H1 (cell line): ENCODE results near the gene SLC28A1. TPM values are rescaled to one million over a fixed set of nuclear protein-coding genes. Genes with fewer than 3 reads are reported as not detected.
A peak's percentile ranks its signal among the peaks of the same experiment; 100 is the strongest.

Experiments used
- CTCF ChIA-PET: fragments of 300-600 bp; sonication (Branson Sonifier 250); formaldehyde crosslinking; loops from one replicate; lab custom pipeline; 2021; ENCODE audit not compliant: partially characterized antibody; lab: Charles Lee
- POLR2A ChIA-PET: fragments of 300-600 bp; sonication (Branson Sonifier 250); formaldehyde crosslinking; loops from one replicate; lab custom pipeline; 2021; ENCODE audit warnings: inconsistent platforms; ENCODE audit not compliant: partially characterized antibody; lab: Charles Lee
- DNase-seq, 2 experiments: peaks; one replicate each; pipeline versions ENCODE4 v3.0.0 to v3.0.0-alpha.2; 2010 to 2022; ENCODE audit warnings: low spot score in 2 of 2, low read depth in 1 of 2, mixed read lengths in 1 of 2
- FAIRE-seq: peaks from 2 replicates; lab custom pipeline; 2011; peaks lifted over from hg19 to GRCh38; lab: Jason Lieb, UNC
- H2AFZ ChIP-seq: 2 replicates; pipeline ENCODE4 v1.8.1; 2012; ENCODE audit warnings: low read length, inconsistent platforms
- H2AK5ac ChIP-seq: 2 replicates; pipeline ENCODE4 v1.6.1; 2013; ENCODE audit warnings: low read depth, low read length
- H2BK120ac ChIP-seq: replicated peaks from 2 replicates; pipeline ENCODE3; 2013; ENCODE audit warnings: low read depth, low read length, inconsistent platforms
- H2BK12ac ChIP-seq: 2 replicates; pipeline ENCODE4 v1.6.1; 2013; ENCODE audit warnings: low read depth, low read length
- H2BK15ac ChIP-seq: 2 replicates; pipeline ENCODE4 v1.6.1; 2013; ENCODE audit warnings: low read length
- H2BK20ac ChIP-seq: 2 replicates; pipeline ENCODE4 v1.6.1; 2013; ENCODE audit warnings: low read length
- H2BK5ac ChIP-seq: 2 replicates; pipeline ENCODE4 v1.6.1; 2013; ENCODE audit warnings: low read depth, low read length
- H3K14ac ChIP-seq: 2 replicates; pipeline ENCODE4 v1.6.1; 2013; ENCODE audit warnings: inconsistent platforms; ENCODE audit not compliant: insufficient read length
- H3K18ac ChIP-seq: 2 replicates; pipeline ENCODE4 v1.6.1; 2013; ENCODE audit warnings: low read length; ENCODE audit errors: extremely low read depth
- H3K23ac ChIP-seq: 2 replicates; pipeline ENCODE4 v1.6.1; 2013; ENCODE audit warnings: inconsistent platforms; ENCODE audit not compliant: insufficient read length
- H3K23me2 ChIP-seq: 2 replicates; pipeline ENCODE4 v1.6.1; 2013; ENCODE audit warnings: low read depth, low read length
- H3K27ac ChIP-seq: 2 replicates; pipeline ENCODE4 v1.6.1; 2011; ENCODE audit warnings: low read depth, low read length, inconsistent platforms
- H3K27me3 ChIP-seq, 4 experiments: replicated peaks in 1 of 4; 1 replicate in 1 of 4; 2 replicates in 3 of 4; pipeline versions ENCODE4 v1.6.1 to v1.8.1; 2011 to 2013; ENCODE audit warnings: low read length in 3 of 4, mild to moderate bottlenecking in 3 of 4, inconsistent platforms in 2 of 4, mixed read lengths in 2 of 4, moderate library complexity in 1 of 4; ENCODE audit not compliant: control insufficient read depth in 3 of 4, insufficient read depth in 3 of 4; ENCODE audit errors: extremely low read depth in 1 of 4
- H3K36me3 ChIP-seq, 4 experiments: 2 replicates each; pipeline versions ENCODE4 v1.6.1 to v1.8.1; 2011 to 2013; ENCODE audit warnings: mild to moderate bottlenecking in 4 of 4, low read length in 3 of 4, moderate library complexity in 2 of 4, control low read depth in 1 of 4, inconsistent platforms in 1 of 4; ENCODE audit not compliant: insufficient read depth in 4 of 4, control insufficient read depth in 2 of 4
- H3K4ac ChIP-seq: replicated peaks from 2 replicates; pipeline ENCODE3; 2013; ENCODE audit warnings: low read length, low read depth, mixed read lengths, inconsistent platforms; ENCODE audit not compliant: insufficient read length
- H3K4me1 ChIP-seq, 4 experiments: replicated peaks in 1 of 4; 1 replicate in 1 of 4; 2 replicates in 3 of 4; pipeline versions ENCODE4 v1.6.1 to v1.8.1; 2011 to 2013; ENCODE audit warnings: low read length in 3 of 4, inconsistent platforms in 2 of 4, mixed read lengths in 1 of 4; ENCODE audit not compliant: insufficient read depth in 4 of 4, control insufficient read depth in 3 of 4
- H3K4me2 ChIP-seq, 2 experiments: 2 replicates each; pipeline versions ENCODE4 v1.6.1 to v1.8.1; 2011 to 2013; ENCODE audit warnings: low read depth in 2 of 2, low read length in 2 of 2, control low read depth in 1 of 2, inconsistent platforms in 1 of 2, mild to moderate bottlenecking in 1 of 2; ENCODE audit not compliant: insufficient read depth in 1 of 2
- H3K4me3 ChIP-seq, 4 experiments: fragments of 200-600, 300-600 bp in 1 of 4; sonication (generic), shearing (Covaris generic), sonication (Bioruptor Twin) in 1 of 4; 2 replicates each; pipeline versions ENCODE4 v1.5.1 to v1.8.1; 2011 to 2016; ENCODE audit warnings: low read length in 4 of 4, low read depth in 3 of 4, control low read depth in 2 of 4, inconsistent platforms in 2 of 4, mild to moderate bottlenecking in 2 of 4, mixed read lengths in 1 of 4, moderate library complexity in 1 of 4; ENCODE audit not compliant: insufficient read depth in 2 of 4; ENCODE audit errors: extremely low read depth in 1 of 4
- H3K56ac ChIP-seq: replicated peaks from 2 replicates; pipeline ENCODE3; 2013; ENCODE audit warnings: low read depth, mild to moderate bottlenecking, mixed read lengths, low read length, inconsistent platforms; ENCODE audit not compliant: insufficient read length
- H3K79me1 ChIP-seq: 2 replicates; pipeline ENCODE4 v1.6.1; 2013; ENCODE audit warnings: low read depth, low read length, control low read depth
- H3K79me2 ChIP-seq, 2 experiments: 2 replicates each; pipeline versions ENCODE4 v1.6.1 to v1.8.1; 2012 to 2013; ENCODE audit warnings: low read length in 2 of 2, mild to moderate bottlenecking in 2 of 2, inconsistent platforms in 1 of 2; ENCODE audit not compliant: insufficient read depth in 2 of 2, control insufficient read depth in 1 of 2
- H3K9ac ChIP-seq, 4 experiments: replicated peaks in 1 of 4; 1 replicate in 1 of 4; 2 replicates in 3 of 4; pipeline versions ENCODE4 v1.6.1 to v1.8.1; 2011 to 2013; ENCODE audit warnings: low read depth in 3 of 4, low read length in 3 of 4, control low read depth in 2 of 4, mild to moderate bottlenecking in 2 of 4, moderate library complexity in 2 of 4, inconsistent platforms in 1 of 4; ENCODE audit errors: extremely low read depth in 1 of 4
- H3K9me3 ChIP-seq, 2 experiments: 2 replicates each; pipeline versions ENCODE4 v1.6.1 to v1.8.1; 2012 to 2013; ENCODE audit warnings: mild to moderate bottlenecking in 2 of 2, moderate library complexity in 2 of 2, control low read depth in 1 of 2, inconsistent platforms in 1 of 2, low read depth in 1 of 2, low read length in 1 of 2, mixed read lengths in 1 of 2; ENCODE audit not compliant: insufficient read depth in 2 of 2
- H4K20me1 ChIP-seq, 2 experiments: replicated peaks in 1 of 2; 2 replicates each; pipeline versions ENCODE3 to v1.8.1; 2011 to 2013; ENCODE audit warnings: inconsistent platforms in 2 of 2, low read length in 2 of 2, mild to moderate bottlenecking in 1 of 2; ENCODE audit not compliant: insufficient read depth in 2 of 2, control insufficient read depth in 1 of 2
- H4K5ac ChIP-seq: 2 replicates; pipeline ENCODE4 v1.6.1; 2013; ENCODE audit warnings: low read length, low read depth, mixed read lengths, inconsistent platforms; ENCODE audit not compliant: insufficient read length
- H4K8ac ChIP-seq: 2 replicates; pipeline ENCODE4 v1.8.0; 2013; ENCODE audit warnings: mild to moderate bottlenecking, moderate library complexity, low read length, inconsistent platforms; ENCODE audit not compliant: insufficient read depth; ENCODE audit errors: extremely low read depth
- H4K91ac ChIP-seq: replicated peaks from 2 replicates; pipeline ENCODE3; 2013; ENCODE audit warnings: low read length, mixed read lengths, inconsistent platforms; ENCODE audit not compliant: insufficient read length
- HDAC2 ChIP-seq, 2 experiments: fragments of 300-600 bp in 1 of 2; sonication (generic) in 1 of 2; IDR thresholded peaks; 2 replicates each; pipeline ENCODE4 v1.6.1; 2011 to 2012; ENCODE audit warnings: low read depth in 2 of 2, low read length in 2 of 2, mild to moderate bottlenecking in 2 of 2, moderate library complexity in 2 of 2, borderline replicate concordance in 1 of 2, inconsistent platforms in 1 of 2
- KDM1A ChIP-seq: fragments of 200-600, 300-600 bp; sonication (generic); IDR thresholded peaks from 2 replicates; pipeline ENCODE4 v1.7.1; 2016; ENCODE audit warnings: mild to moderate bottlenecking, low read length, borderline replicate concordance
- YY1 ChIP-seq: IDR thresholded peaks from 2 replicates; pipeline ENCODE4 v1.6.1; 2011; ENCODE audit warnings: low read depth, mild to moderate bottlenecking, low read length
- WGBS, 2 experiments: shearing (Covaris generic) in 1 of 2; methylation state at CpG; one replicate each; pipeline versions ENCODE4 v1.1.6 to v1.1.7; 2013 to 2015; ENCODE audit warnings: low lambda C conversion rate in 2 of 2, mixed read lengths in 2 of 2, inconsistent platforms in 1 of 2, low coverage in 1 of 2, missing lambda C conversion rate in 1 of 2; ENCODE audit not compliant: insufficient replicate concordance in 2 of 2, insufficient coverage in 1 of 2, insufficient read length in 1 of 2; ENCODE audit errors: extremely low coverage in 1 of 2, missing lambda C conversion rate in 1 of 2; 5-methylcytosine and 5-hydroxymethylcytosine counted together
- polyA plus RNA-seq, 7 experiments: library from polyadenylated mRNA; depleted of rRNA in 3 of 7; stranded (reverse) in 5 of 7; unstranded in 2 of 7; fragments of >200 nt in 5 of 7; fragments of 200-250 nt in 2 of 7; gene quantifications; 1 replicate in 5 of 7; 2 replicates in 1 of 7; 4 replicates in 1 of 7; pipeline versions ENCODE4 v1.2.1 to v1.2.3, GENCODE V29; 2011 to 2013; ENCODE audit warnings: missing spikeins in 2 of 7, mixed read lengths in 2 of 7
- total RNA-seq: library from RNA; stranded (reverse); fragmentation: NEBNext Ultra II Directional; extraction: Animal tissue kit (Norgen Biotek cat#: 25700); gene quantifications from 2 replicates; pipeline ENCODE4 v1.2.1, GENCODE V29; 2021

The SLC28A1 gene
- total and polyA plus RNA-seq, 2 of the 8 experiments (the other 6 are each of a cell fraction or from before 2014, with no cell fraction given) = 0.09 TPM; not detected in 1

DNA sequence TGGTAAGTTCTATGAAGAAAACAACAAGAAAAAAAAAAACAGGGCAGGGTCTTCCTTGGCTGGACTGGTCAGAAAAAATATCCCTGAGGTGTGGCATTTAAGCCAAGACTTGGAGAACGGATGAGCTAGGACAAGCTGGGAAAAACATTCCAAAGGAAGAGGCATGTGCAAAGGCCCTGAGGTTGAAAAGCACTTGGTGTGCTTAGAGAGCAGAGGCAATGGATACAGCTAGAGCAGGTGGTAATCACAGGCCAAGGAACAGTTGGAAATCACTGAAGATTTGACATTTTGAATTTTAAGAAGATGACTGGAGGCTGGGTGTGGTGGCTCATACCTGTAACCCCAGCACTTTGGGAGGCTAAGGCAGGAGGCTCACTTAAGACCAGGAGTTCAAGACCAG lies 54.3 kb downstream of the SLC28A1 start:
- H4K5ac ChIP-seq = no peak overlapping the region
- WGBS, 2 experiments = 77% methylated on average over 1 of the region's 1 CpG; no CpG with 5 or more reads in 1 of the 2 experiments
- H3K4me1 ChIP-seq = no peaks in the 10 kb centered on the region
- H3K4me2 ChIP-seq = no peak overlapping the region
- ChIA-PET CTCF (interaction anchor here (2.1 to 2.6 kb wide), 1 partner anchor 11 kb away, joined by 8 to 10 read pairs; no protein-coding TSS in a partner anchor), POLR2A (no interaction called here)
- no peaks in the 10 kb centered on the region for H3K9me3 ChIP-seq
- H3K23me2 ChIP-seq = no peaks in the 10 kb centered on the region
- no peak overlapping the region for H2BK12ac ChIP-seq
- TF ChIP-seq KDM1A = peak; percentile 70; the same call in 1 of the 2 replicates
- TF ChIP-seq HDAC2 (IDR thresholded peaks at IDR 0.05; ENCODE audit: borderline replicate concordance in 1 of 2, low read depth in 2 of 2, low read length in 2 of 2) = peak in 1 of 2 experiments; percentile 48; a peak in 1 of 4 replicates
- no peak for TF ChIP-seq YY1
- H2BK120ac ChIP-seq = no peak overlapping the region
- no peak overlapping the region for H3K18ac ChIP-seq
- H3K23ac ChIP-seq = no peak overlapping the region
- H3K79me1 ChIP-seq = no peaks in the 10 kb centered on the region
- no peak overlapping the region for H2BK20ac ChIP-seq
- FAIRE-seq = no peak
- no peak for DNase-seq
- no peak overlapping the region for H3K4me3 ChIP-seq
- H3K36me3 ChIP-seq = no peaks in the 10 kb centered on the region
- no peaks in the 10 kb centered on the region for H3K79me2 ChIP-seq
- no peak overlapping the region for H3K27ac ChIP-seq
- no peak overlapping the region for H3K14ac ChIP-seq
- no peak overlapping the region for H2AK5ac ChIP-seq
- H4K91ac ChIP-seq = no peak overlapping the region
- no peaks in the 10 kb centered on the region for H4K20me1 ChIP-seq
- H4K8ac ChIP-seq = no peak overlapping the region
- H2AFZ ChIP-seq = no peak overlapping the region
- H2BK5ac ChIP-seq = no peak overlapping the region
- H3K9ac ChIP-seq = no peak overlapping the region
- no peaks in the 10 kb centered on the region for H3K27me3 ChIP-seq
- H2BK15ac ChIP-seq = no peak overlapping the region
- H3K4ac ChIP-seq = no peak overlapping the region
- no peak overlapping the region for H3K56ac ChIP-seq
